ENCODE data around the gene NUDT15. TPM values are rescaled to one million over a fixed set of nuclear protein-coding genes. Genes with fewer than 3 reads are reported as not detected.

Gene NUDT15
- polyA plus RNA-seq, 1 of the 3 experiments (the other 2 are of a cell fraction) = 11.9 TPM

GRCh38 chr13:48070942-48071341 lies 33.4 kb downstream of the NUDT15 start:
- POLR2A ChIA-PET = no interaction called here
- H2AFZ ChIP-seq (ENCODE audit: low read depth) = no peak overlapping the region
- CTCF ChIA-PET = interaction anchor here (0.6 kb wide), 1 partner anchor 33 kb away, joined by 4 read pairs; no protein-coding TSS in a partner anchor

DNA sequence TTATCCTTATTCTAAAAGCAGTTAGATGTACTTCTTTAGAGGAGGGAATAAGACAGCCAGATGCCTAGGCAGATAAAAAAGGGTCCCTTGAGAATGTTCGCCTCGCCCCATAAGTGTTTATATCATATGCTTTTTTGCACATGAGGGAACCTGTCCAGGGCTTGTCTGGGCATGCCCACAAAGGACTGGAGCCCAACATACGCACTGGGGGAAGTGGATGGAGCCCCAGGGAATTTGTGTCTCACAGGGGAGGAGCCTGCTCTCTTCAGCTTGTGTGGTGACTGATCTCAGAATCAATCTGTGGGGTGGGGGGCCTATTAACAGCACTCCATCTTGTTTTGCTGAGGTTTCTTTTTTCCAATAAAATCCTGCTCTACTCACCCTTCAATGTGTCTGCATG lies 34.8 kb downstream of the NUDT15 start:
- H3K9me2 ChIP-seq = no peaks in the 10 kb centered on the region
- peak overlapping the region in 1 of 2 experiments; percentile 1; a peak in 1 of 4 replicates for H3K4me3 ChIP-seq (ENCODE audit: low read depth in 2 of 2, low read length in 1 of 2)
- H4K20me1 ChIP-seq (ENCODE audit: insufficient read depth) = no peaks in the 10 kb centered on the region
- TF ChIP-seq MEF2A (IDR thresholded peaks at IDR 0.05; ENCODE audit: borderline replicate concordance, low read depth) (no peak), YY1 (IDR thresholded peaks at IDR 0.05; ENCODE audit: low read depth) (no peak), RFX5 (IDR thresholded peaks at IDR 0.05; ENCODE audit: low read length) (no peak), TCF12 (IDR thresholded peaks at IDR 0.05) (no peak), RAD21 (IDR thresholded peaks at IDR 0.05; ENCODE audit: low read length) (no peak), ZBTB33 (IDR thresholded peaks at IDR 0.05; ENCODE audit: borderline replicate concordance, low read depth) (no peak), ELF1 (IDR thresholded peaks at IDR 0.05) (no peak), NFIC (IDR thresholded peaks at IDR 0.05; ENCODE audit: borderline replicate concordance) (no peak), GABPA (IDR thresholded peaks at IDR 0.05; ENCODE audit: low read depth) (no peak), JUND (IDR thresholded peaks at IDR 0.05) (no peak), TAF1 (IDR thresholded peaks at IDR 0.05; ENCODE audit: borderline replicate concordance, low read depth, low read length) (no peak), REST (IDR thresholded peaks at IDR 0.05; ENCODE audit: low read depth, low read length) (no peak), GATA2 (CRISPR knock-in tag; IDR thresholded peaks at IDR 0.05) (no peak), IRF3 (IDR thresholded peaks at IDR 0.05; ENCODE audit: low read depth, low read length) (no peak), TEAD4 (IDR thresholded peaks at IDR 0.05; ENCODE audit: borderline replicate concordance, insufficient read depth) (no peak), NRF1 (IDR thresholded peaks at IDR 0.05; ENCODE audit: low read depth, low read length) (no peak), EP300 (IDR thresholded peaks at IDR 0.05; ENCODE audit: borderline replicate concordance in 1 of 2, low read depth in 1 of 2, low read length in 1 of 2) (no peak)
- 0 out of 2 replicates have a peak, but pooled peaks cover 4% of the 10 kb centered on the region for H3K79me2 ChIP-seq (ENCODE audit: insufficient read depth)
- CTCF ChIA-PET = no interaction called here
- no peaks in the 10 kb centered on the region for H3K4me1 ChIP-seq (ENCODE audit: control insufficient read depth in 1 of 2, insufficient read depth in 2 of 2, low read depth in 1 of 2, low read length in 1 of 2)
- no peak overlapping the region for H3K4me2 ChIP-seq
- WGBS (ENCODE audit: low lambda C conversion rate) = 96% methylated on average over 3 of the region's 3 CpGs
- no peak overlapping the region for H2AFZ ChIP-seq (ENCODE audit: low read depth)
- peaks cover 77 to 92% of the 10 kb centered on the region in 2 experiments for H3K36me3 ChIP-seq (replicated peaks in 1 of 2; ENCODE audit: control insufficient read depth in 1 of 2, insufficient read depth in 2 of 2, low read length in 1 of 2)
- H3K9ac ChIP-seq = no peak overlapping the region
- no peaks in the 10 kb centered on the region for H3K27me3 ChIP-seq (ENCODE audit: insufficient read depth)
- no peaks in the 10 kb centered on the region for H3F3A ChIP-seq (replicated peaks; ENCODE audit: insufficient read depth)
- no peak overlapping the region for H3K27ac ChIP-seq (ENCODE audit: low read depth in 2 of 2, low read length in 1 of 2)
- peaks cover 23% of the 10 kb centered on the region; the same call in 1 of the 2 replicates for H3K9me3 ChIP-seq
- no peak for DNase-seq
- POLR2A ChIA-PET = no interaction called here

More at GRCh38 chr13:48070942-48071341, 33.4 kb downstream of the NUDT15 start:
- H3K4me3 ChIP-seq (ENCODE audit: low read depth in 2 of 2, low read length in 1 of 2) = no peak overlapping the region; a peak in 1 of 4 replicates
- peaks cover 23% of the 10 kb centered on the region; the same call in 1 of the 2 replicates for H3K9me3 ChIP-seq
- no peaks in the 10 kb centered on the region for H3K27me3 ChIP-seq (ENCODE audit: insufficient read depth)
- TF ChIP-seq FOXM1 (IDR thresholded peaks at IDR 0.05; ENCODE audit: low read depth) (no peak), MXI1 (IDR thresholded peaks at IDR 0.05; ENCODE audit: low read depth, low read length) (no peak), RXRA (IDR thresholded peaks at IDR 0.05; ENCODE audit: borderline replicate concordance, low read depth) (no peak), JUND (IDR thresholded peaks at IDR 0.05) (no peak), GABPA (IDR thresholded peaks at IDR 0.05; ENCODE audit: low read depth) (no peak), NRF1 (IDR thresholded peaks at IDR 0.05; ENCODE audit: low read depth, low read length) (no peak), FOXJ3 (CRISPR knock-in tag; IDR thresholded peaks at IDR 0.05) (no peak), POLR2AphosphoS5 (IDR thresholded peaks at IDR 0.05; ENCODE audit: low read depth, low read length) (no peak), CHD2 (IDR thresholded peaks at IDR 0.05; ENCODE audit: low read length, partially characterized antibody) (no peak), TAF1 (IDR thresholded peaks at IDR 0.05; ENCODE audit: borderline replicate concordance, low read depth, low read length) (no peak)
- H3K27ac ChIP-seq (ENCODE audit: low read depth in 2 of 2, low read length in 1 of 2) = no peak overlapping the region
- H3K9ac ChIP-seq = no peak overlapping the region
- H4K20me1 ChIP-seq (ENCODE audit: insufficient read depth) = no peaks in the 10 kb centered on the region
- peaks cover 74 to 92% of the 10 kb centered on the region in 2 experiments for H3K36me3 ChIP-seq (replicated peaks in 1 of 2; ENCODE audit: control insufficient read depth in 1 of 2, insufficient read depth in 2 of 2, low read length in 1 of 2)
- DNase-seq = no peak
- H3K79me2 ChIP-seq (ENCODE audit: insufficient read depth) = 0 out of 2 replicates have a peak, but pooled peaks cover 4% of the 10 kb centered on the region
- H3K4me2 ChIP-seq = no peak overlapping the region
- H3K4me1 ChIP-seq (ENCODE audit: control insufficient read depth in 1 of 2, insufficient read depth in 2 of 2, low read depth in 1 of 2, low read length in 1 of 2) = no peaks in the 10 kb centered on the region
- H3K9me2 ChIP-seq = no peaks in the 10 kb centered on the region
- WGBS (ENCODE audit: low lambda C conversion rate) = 82% methylated on average over 5 of the region's 5 CpGs
- no peaks in the 10 kb centered on the region for H3F3A ChIP-seq (replicated peaks; ENCODE audit: insufficient read depth)
